NCI-H146 treated with DMSO at 0.1 percent for 48 hours (cell line): ENCODE data around the gene RTKN.
"Not testable (repeated sequence)": the region's sequence is repeated elsewhere in the genome, so short reads cannot be mapped to it uniquely, and the experiment has no call there.

Experiments
- DNase-seq: peaks from one replicate; lab custom pipeline; 2025; ENCODE audit not compliant: unreplicated experiment; lab: John Stamatoyannopoulos, UW

RTKN gene

GRCh38 chr2:74441690-74442482, at the start of gene RTKN:
RTKN (minus strand) TSS chr2:74441937; CDS start chr2:74441816, 121 bp downstream.
- no peak for DNase-seq

DNA sequence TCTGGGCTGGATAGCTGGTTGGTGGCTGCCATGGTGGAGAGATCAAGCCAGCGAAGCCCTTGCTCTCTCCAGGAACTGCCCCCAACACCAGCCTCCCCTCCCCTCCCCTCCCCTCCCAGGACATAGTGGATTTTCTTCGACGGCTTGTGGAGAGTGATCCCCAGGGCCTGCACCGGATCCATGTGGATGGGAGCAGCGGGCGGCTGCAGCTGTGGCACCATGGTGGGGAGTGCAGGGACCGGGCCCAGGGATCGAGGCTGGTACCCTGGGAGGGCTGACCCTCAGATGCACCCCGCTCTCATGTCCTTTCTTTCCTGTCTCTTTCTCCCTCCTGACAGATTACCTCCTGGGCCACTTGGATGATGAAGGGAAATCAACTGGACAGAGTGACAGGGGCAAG, 48.2 kb upstream of the RTKN start:
- no peak for DNase-seq

GRCh38 chr2:74488643-74489481, 47.1 kb upstream of the RTKN start:
- DNase-seq, result no peak

- no peak for DNase-seq
These were observed 44.4 kb upstream of the RTKN start for GRCh38 chr2:74486141-74486540.

DNA sequence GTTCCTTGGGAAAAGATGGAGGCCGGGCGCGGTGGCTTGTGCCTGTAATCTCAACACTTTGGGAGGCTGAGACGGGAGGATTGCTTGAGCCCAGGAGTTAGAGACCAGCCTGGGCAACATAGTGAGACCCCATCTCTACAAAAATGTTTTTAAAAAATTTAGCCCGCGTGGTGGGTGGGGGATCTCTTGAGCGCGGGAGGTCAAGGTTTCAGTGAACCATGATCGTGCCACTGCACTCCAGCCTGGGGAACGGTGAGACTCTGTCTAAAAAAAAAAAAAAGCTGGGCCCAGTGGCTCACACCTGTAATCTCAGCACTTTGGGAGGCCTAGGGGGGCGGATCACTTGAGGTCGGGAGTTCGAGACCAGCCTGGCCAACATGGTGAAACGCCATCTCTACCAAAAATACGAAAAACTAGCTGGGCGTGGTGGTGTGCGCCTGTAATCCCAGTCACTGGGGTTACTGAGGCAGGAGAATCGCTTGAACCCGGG, 42.0 kb upstream of the RTKN start:
- not testable (repeated sequence) for DNase-seq

DNA sequence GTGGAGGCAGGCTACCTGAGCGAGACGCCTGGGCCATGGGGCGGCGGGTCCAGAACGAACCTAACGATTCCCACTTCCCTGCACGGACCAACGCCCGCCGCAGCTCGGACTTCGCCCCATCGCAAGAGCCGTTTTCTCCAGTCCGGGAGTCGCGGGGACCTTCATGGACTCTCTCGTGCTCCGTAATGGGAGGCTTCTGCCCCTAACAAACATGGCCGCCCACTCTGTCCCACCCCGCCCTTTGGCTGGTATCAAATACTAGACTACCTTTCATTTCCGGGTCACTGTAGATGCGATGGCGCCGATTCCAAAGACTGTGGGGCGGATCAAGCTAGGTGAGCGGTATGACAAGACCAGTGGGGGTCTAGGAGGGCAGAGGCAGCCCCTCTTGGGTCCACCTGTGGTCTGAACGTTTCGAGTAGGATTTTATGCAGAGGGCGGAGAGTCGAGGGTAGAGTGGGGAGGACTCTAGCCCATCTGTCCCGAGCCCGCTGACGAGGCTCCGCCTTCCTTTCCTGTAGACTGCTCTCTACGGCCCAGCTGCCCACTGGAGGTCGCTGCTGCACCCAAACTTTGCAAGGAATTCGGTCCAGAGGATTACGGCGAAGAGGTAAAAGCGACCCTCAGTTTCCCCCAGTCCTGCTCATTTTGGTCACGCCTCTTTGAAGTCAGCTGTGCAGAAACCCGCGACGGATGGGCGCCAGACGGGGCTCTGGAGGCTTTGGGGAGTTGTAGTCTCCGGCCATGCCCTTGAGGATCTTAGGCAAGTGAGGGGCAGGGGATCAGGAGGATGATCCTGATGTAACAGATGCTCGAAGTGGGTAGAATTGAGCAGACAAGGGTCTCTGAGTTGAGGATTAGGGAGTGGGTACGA, 41.3 kb upstream of the RTKN start, which contains the start of the genes CCDC142 and TTC31:
TSS of gene CCDC142 (minus strand) at position 198 of the 874 bp plus-strand sequence. CDS start at position 37, 161 bp downstream.
TSS of gene TTC31 (plus strand) at position 281 of the 874 bp plus-strand sequence. CDS start at position 296, 15 bp downstream.
- peak; percentile 94 for DNase-seq

- peak; percentile 62 for DNase-seq
These were observed 40.4 kb upstream of the RTKN start for GRCh38 chr2:74481961-74482800.

DNA sequence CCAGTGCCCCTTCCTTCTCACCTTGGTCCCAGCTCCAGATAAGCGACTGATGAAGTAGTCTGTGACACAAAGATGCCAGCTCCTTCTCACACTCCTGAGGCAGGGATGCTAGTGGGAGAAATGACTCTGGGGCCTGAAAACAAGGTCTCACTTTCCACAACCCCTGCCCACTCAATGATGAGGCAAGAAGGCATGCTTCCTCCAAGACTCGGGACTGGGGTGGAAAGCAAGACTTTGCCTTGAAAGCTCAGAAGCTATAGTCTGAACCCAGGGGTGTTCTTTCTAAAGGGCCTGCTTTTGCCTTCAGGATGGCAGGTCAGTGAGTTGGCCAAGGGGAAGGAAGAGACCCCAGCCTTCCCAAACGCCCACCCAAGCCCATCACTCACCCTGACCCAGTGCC, 39.7 kb upstream of the RTKN start:
- no peak for DNase-seq

DNA sequence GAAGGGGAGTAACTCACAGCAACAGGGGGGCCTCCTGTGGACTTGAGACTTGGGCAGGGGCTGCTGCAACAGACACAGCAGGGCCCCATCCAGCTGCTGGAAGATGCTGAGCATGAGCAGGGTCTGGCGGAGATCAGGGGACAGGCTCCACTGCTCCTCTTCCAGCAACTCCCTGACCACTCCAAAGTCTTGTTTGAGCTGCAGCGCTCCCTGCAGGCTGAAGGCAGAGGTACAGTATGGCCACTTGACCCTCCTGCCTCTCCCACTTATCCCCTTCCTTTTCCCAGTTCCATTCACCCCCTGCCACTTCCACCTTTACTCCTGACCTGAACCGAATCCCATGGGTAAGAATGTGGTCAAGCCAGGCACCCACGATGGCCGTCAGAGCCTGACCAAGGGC, 33.2 kb upstream of the RTKN start:
- DNase-seq, result no peak

DNA sequence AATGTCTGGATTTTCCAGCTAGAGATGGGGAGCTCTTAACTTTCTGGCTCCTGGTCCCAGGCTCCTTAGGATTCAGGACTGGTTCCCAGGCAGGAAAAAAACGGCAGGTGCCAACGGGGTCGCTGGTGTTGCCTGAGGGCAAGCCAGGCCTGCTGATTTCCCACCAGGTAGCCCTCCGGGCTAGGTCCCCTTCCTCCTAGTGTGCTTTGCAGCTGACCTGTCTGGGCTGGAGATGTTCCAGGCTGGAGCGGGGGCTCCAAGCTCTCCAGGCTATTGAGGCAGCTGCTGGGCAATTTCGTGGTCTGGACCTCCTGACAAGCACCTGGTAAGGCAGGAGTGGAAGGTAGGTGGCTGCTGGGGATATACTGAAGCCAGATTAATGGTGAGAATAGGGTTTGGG, 32.7 kb upstream of the RTKN start:
- no peak for DNase-seq

DNA sequence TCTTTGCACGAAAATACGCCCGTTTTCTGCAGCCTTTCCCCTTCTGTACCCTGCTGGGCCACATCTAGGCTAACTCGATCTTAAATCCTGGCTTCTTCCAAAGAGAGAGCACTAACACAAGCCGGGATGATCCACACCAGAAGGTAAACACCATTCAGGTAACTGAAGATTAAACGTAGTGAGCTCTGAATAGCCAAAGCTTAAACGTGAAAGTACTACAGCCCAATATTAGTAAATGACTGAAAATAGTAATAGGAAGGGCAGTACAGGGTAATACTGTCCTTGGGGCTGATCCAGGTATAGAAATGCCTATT, 31.2 kb upstream of the RTKN start:
- DNase-seq, result no peak

- DNase-seq, result peak; percentile 70
These were observed 30.6 kb upstream of the RTKN start, which contains the start of gene MRPL53 for GRCh38 chr2:74472086-74472944. MRPL53 (minus strand) TSS chr2:74472680; CDS start chr2:74472660, 20 bp downstream.

DNA sequence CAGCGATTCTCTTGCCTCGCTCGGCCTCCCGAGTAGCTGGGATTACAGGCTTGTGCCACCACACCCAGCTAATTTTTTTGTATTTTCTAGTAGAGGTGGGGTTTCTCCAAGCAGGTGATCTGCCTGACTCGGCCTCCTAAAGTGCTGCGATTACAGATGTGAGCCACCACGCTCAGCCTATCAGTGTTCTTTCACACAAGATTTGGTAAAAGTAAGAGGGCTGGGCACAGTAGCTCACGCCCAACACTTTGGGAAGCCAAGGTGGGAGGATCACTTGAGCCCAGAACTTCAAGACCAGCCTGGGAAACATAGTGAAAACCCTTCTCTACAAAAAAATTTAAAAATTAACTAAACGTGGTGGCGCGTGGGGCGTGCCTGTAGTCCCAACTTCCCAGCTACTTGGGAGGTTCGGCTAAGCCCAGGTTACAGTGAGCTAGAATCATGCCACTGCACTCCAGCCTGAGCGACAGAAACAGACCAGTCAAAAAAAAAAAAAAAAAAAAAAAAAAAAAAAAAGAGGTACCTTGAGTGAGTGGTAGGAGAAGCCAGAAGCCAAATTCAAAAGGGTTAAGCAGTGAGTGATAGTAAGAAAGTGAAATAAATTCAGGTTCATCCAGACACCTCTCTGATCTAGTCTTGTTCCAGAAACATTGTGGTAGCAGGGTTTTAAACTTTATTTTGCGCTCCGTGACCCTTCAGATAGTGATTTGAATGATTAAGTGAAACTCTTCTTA, 29.8 kb upstream of the RTKN start:
- no peak for DNase-seq

DNA sequence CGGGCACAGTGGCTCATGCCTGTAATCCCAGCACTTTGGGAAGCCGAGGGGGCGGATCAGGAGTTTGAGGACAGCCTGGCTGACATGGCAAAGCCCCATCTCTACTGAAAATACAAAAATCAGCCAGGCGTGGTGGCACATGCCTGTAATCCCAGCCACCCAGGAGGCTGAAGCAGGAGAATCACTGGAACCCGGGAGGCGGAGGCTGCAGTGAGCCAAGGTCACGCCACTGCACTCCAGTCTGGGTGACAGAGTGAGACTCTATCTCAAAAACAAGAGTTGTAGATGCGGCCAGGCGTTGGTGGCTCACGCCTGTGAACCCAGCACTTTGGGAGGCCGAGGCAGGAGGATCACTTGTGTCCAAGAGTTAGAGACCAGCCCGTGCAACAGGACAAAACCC, 29.0 kb upstream of the RTKN start:
- not testable (repeated sequence) for DNase-seq

- DNase-seq, result no peak
These were observed 22.7 kb upstream of the RTKN start for GRCh38 chr2:74464406-74464805.

DNA sequence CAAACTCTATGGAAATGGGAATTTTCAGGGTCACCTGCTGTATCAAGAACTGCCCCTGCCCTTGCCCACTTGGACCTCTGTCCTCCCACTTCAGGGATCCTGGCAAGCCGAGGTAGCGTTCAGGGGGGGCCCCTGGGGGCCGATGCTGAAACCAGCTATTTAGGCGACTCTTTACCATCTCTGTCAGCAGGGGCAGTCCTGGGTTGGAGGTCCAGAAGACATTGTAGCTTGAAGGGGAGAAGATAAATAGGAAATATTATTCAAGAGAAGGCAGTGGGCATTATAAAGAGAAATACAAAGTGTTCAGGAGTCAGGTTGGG, 21.0 kb upstream of the RTKN start:
- no peak for DNase-seq

GRCh38 chr2:74462054-74462785, 20.5 kb upstream of the RTKN start:
- DNase-seq, result no peak
